ENCODE measurements around the gene TMEM154. TPM values are rescaled to one million over a fixed set of nuclear protein-coding genes. Genes with fewer than 3 reads are reported as not detected.

Gene TMEM154
- polyA plus RNA-seq (ENCODE audit: insufficient read length in 4 of 4): 1 to 10 TPM in 3 of 4 donors, under 1 TPM in 1; 0.28 to 2.9 (median 1.5) TPM

DNA sequence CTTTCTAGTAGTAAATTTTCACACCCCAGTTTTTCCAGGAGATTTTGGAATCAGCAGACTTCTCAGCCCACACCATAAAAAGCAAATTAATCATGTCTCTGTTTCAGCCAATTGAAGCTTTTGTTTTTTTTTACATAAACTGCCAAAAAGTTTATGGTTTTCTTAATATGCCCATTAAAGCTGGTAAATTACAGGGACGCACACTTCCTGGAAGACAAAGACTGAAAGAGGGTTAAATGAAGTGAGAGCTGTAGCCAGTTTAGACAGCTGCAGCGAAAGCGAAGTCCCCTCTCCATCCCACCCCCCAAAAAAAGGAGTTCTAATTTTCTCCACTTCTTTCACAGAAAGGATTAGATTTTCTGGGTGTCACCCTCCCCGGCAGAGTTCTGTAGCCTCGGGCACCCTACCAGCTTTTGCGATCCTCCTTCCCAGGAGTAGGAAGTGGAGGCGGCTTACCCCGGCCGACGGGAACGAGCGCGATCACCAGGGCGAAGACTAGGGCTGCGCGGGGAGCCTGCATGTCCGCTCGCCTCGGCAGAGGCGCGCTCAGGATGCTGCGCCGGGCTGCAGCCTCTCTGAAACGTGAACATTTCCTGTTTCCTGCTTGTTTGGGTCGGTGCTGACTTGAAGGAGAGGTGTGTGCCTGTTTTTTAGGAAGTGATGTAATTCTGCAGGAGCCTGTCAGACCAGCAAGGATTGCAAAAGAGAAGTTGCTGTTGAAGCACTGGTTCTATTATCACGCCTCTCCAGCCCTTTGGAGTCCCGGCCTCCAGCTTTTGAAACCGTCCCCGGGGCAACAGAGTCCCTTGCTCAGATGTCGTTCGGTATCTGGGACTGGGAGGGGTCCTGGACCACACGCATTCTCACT lies at the start of gene TMEM154:
Gene TMEM154, minus strand, starts transcription at position 584 of the 868 bp plus-strand sequence. Its CDS starts 64 bp downstream, at position 520.
- peak; percentile 16 to 37 (median 26) for DNase-seq (ENCODE audit: low read depth in 4 of 4, low spot score in 3 of 4)

DNA sequence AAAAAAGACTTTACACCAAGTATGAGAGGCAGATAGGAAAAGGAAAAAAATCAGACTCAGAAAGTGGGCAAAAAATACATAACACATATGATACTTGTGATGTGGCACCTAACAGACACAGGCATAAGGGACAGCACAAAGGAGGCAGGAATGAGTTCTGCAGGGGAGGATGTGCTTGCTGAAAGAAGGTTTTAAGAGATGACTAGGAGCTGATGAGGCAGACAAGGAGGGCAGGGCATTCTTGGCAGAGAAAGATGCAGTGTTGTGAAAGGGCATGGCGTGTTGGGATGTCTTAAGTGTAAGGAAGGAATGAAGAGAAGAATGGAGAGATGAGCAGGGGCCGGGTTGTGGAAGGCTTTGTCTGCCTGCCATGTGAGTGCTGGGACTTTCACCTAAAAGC lies 49.7 kb upstream of the TMEM154 start:
- no peak for DNase-seq (ENCODE audit: low read depth in 4 of 4, low spot score in 3 of 4)

GRCh38 chr4:152728343-152728742 lies 48.5 kb upstream of the TMEM154 start:
- DNase-seq (ENCODE audit: low read depth in 4 of 4, low spot score in 3 of 4): no peak

DNA sequence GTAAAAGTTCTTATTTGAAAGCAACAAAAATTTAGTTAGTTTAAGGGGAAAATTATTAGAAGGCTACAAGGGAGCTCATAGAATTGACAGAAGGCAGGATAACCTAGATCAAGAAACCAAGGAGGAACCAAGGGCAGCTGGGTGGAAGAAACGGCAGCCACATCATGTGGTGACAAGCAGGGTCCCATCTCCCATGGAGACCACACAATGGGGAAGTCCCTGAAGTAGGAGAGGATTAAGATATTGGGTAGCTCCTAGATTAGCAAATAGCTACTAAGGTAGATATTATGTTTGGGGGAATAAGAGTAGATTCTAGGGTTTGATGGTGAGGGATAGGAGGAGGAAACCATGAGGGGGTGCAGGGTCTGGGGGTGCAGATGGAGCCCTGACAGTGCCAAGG lies 48.0 kb upstream of the TMEM154 start:
- DNase-seq (ENCODE audit: low read depth in 4 of 4, low spot score in 3 of 4): no peak

GRCh38 chr4:152724494-152724893 lies 44.7 kb upstream of the TMEM154 start:
- no peak for DNase-seq (ENCODE audit: low read depth in 4 of 4, low spot score in 3 of 4)

- no peak for DNase-seq (ENCODE audit: low read depth in 4 of 4, low spot score in 3 of 4)
Measured at GRCh38 chr4:152723236-152723635, 43.4 kb upstream of the TMEM154 start.

DNA sequence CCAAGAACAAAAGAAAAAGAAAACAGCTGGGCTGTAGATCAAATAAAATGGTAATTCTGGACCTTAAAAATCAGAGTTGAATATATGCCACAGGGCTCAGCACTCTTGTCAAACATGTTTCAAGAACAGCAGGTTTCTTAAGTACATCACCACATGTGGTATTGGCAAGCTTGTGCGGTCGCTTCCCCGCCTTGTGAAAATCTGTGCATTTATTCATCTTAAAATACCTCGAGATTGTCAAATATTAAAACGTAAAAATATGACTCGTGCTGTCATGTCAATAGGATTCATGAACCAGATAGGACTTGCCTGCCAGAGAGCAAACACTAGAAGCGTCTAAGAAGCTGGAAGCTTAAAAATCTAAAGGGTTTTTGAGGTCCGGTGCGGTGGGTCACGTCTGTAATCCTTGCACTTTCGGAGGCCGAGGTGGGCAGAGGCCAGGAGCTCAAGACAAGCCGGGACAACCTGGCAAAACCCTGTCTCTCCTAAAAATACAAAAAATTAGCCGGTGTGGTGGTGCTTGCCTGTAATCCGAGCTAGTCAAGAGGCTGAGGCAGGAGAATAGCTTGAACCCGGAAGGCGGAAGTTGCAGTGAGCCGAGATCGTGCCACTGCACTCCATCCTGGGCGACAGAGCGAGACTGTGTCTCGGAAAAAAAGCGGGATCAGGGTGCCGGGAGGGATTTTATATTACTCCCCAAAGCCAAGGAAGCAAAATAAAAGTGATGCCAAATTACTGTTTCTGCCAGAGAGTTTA lies 40.2 kb upstream of the TMEM154 start:
- DNase-seq (ENCODE audit: low read depth in 4 of 4, low spot score in 3 of 4): no peak

- DNase-seq (ENCODE audit: low read depth in 4 of 4, low spot score in 3 of 4): no peak
Measured at GRCh38 chr4:152719291-152719690, 39.5 kb upstream of the TMEM154 start.

DNA sequence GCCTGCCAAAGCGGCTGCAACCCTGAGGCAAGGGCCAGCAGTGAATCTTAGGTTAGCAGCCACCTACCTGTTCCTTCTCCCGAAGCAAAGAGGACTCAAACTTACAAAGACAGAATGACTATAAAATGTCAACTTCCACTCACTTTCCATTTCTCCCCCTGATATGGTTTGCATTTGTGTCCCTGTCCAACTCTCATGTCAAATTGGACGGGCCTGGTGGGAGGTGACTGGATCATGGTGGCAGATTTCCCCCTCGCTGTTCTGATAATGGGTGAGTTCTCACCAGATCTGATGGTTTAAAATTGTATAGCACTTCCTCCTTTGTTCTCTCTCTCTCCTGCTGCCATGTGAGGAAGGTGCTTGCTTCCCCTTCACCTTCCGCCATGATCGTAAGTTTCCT lies 35.3 kb upstream of the TMEM154 start:
- DNase-seq (ENCODE audit: low read depth in 4 of 4, low spot score in 3 of 4): no peak

DNA sequence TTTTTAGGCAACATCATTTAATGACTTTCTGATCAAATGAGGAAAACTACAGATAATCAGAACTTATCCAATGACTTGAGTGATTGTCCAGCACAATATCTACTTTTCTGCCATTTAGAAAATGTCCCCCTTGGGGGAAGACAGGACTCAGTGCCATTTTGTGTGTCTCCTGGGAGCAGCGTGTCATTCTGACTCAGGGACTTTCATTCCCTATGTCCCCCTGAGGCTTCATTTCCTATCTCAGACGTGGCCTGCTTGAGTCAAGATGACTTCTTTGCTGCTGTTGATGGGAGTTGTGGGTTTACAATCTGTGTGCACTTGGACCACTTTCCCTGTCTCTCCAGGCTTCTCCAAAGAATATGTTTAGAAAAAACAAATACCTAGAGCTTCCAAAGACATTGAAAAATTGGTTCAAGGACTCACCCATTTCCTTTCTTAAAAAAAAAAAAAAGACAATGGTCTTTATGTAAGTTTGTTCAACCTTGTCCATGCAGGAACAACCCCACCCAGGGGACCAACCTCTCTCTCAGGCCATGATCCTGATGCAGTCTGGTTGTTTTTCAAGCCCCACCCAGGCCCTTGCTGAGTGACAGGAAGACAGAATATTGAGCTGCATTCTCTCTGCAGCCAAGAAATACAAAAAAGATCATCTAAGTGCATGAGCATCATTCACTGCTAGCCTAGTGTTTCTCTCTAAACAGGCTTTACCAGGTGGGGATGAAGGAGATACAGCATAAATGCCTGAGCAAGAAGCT lies 34.3 kb upstream of the TMEM154 start:
- no peak for DNase-seq (ENCODE audit: low read depth in 4 of 4, low spot score in 3 of 4)

- no peak for DNase-seq (ENCODE audit: low read depth in 4 of 4, low spot score in 3 of 4)
Measured at GRCh38 chr4:152709675-152710438, 30.1 kb upstream of the TMEM154 start.

DNA sequence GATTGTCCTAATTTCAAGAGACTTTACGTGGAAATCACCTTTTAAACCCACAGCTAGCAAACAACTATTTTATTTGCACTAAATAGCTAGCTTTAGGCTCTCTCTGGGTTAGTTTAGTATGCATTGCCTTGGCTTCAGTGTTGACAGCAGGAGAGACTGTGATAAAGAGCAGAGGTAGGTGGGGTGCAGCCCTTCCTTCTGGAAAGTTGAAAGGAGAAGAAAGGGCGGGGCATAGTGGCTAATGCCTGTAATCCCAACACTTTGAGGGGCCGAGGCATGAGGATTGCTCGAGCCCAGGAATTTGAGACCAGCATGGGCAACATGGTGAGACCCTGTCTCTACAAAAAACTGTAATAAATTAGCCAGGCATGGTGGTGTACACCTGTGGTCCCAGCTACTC lies 29.0 kb upstream of the TMEM154 start:
- DNase-seq (ENCODE audit: low read depth in 4 of 4, low spot score in 3 of 4): no peak

GRCh38 chr4:152708361-152708760 lies 28.6 kb upstream of the TMEM154 start:
- DNase-seq (ENCODE audit: low read depth in 4 of 4, low spot score in 3 of 4): no peak

- no peak for DNase-seq (ENCODE audit: low read depth in 4 of 4, low spot score in 3 of 4)
Measured at GRCh38 chr4:152707632-152708031, 27.8 kb upstream of the TMEM154 start.

GRCh38 chr4:152705903-152706302 lies 26.1 kb upstream of the TMEM154 start:
- no peak for DNase-seq (ENCODE audit: low read depth in 4 of 4, low spot score in 3 of 4)

DNA sequence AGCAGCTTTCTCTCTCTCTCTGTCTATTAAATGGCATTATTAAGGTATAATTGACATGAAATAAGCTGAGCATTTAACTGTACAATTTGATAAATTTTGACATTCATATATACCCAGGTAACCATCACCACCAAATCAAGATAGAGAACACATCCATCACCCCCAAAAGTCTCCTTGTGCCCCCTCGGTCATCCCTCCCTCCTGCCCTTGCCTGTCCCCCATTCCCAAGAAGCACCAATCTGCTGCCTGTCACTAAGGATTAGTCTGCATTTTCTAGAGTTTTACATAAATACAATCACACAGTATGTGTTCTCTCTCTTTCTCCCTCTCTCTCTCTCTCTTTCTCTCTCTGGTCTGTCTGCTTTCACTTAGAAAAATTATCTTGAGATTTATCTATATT lies 25.0 kb upstream of the TMEM154 start:
- DNase-seq (ENCODE audit: low read depth in 4 of 4, low spot score in 3 of 4): no peak

DNA sequence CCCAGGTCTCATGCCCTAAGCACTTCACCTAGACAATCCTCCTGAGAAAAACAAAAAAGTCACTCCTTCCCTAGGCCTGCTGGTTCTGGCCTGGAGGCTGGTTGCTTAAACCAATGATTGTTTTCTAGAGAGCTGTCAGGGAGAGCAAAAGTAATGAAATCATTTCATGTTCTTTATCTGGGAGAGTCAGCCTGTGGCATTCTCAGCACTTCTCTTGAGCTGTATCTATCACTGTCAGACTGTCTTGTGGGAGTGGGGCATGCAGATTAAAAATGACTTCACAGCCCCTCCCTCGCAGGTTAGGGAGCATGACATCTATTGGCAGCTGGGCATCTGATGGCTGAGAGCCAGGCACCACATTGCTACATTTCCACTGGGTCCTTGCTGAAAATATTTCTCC lies 20.4 kb upstream of the TMEM154 start:
- DNase-seq (ENCODE audit: low read depth in 4 of 4, low spot score in 3 of 4): no peak

DNA sequence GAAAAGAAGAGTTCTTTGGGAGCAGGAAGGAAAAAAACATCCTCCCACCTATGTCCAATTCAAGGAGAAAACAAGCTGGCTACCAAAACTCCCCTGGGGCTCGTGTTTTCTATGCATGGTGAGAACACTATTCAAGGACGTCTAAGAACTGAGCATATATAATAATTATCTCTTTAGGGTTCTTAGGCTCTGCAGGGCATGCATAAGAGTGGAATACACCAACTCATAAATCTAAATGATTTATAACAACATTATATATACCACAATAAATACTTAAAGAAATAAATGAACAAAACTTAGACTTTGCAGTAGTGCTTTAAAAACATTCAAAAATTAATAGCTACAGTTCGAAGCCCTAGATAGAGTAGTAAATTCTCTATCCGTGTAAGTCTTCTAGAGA lies 19.5 kb upstream of the TMEM154 start:
- DNase-seq (ENCODE audit: low read depth in 4 of 4, low spot score in 3 of 4): no peak

DNA sequence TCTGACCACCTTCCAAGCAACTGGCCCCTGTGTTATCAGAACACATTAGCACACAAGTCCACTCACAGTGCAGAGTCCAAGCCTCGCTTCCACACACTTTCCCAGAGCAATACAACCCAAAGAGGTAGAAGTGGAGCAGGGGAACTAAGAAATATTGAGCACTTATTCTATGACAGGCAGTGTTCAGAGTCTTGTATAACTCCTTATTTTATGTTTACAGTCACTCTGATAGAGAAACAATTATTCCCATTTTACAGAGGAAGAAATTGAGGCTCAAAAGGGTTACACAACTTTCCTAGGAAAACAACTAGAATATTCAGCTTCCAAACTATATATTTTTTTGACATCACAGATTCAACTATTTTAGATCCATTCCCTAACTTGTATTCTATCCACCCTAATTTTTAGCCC lies 18.3 kb upstream of the TMEM154 start:
- DNase-seq (ENCODE audit: low read depth in 4 of 4, low spot score in 3 of 4): no peak
